Hindlimb muscle (tissue), 1 donor: ENCODE data around the gene LPIN3. TPM values are rescaled to one million over a fixed set of nuclear protein-coding genes. Genes with fewer than 3 reads are reported as not detected.

Source experiments
- DNase-seq: peaks from one replicate; pipeline ENCODE4 v3.0.0-alpha.2; 2013
- polyA plus RNA-seq: library from polyadenylated mRNA; unstranded; fragments of 120-200 nt; gene quantifications from one replicate; pipeline ENCODE4 v1.2.1, GENCODE V29; 2013; ENCODE audit not compliant: insufficient read length

LPIN3 gene
- polyA plus RNA-seq, 1 donor = 4.7 TPM

GRCh38 chr20:41395667-41396664 lies 55.3 kb downstream of the LPIN3 start:
- peak; percentile 88 for DNase-seq

GRCh38 chr20:41398408-41398807 lies 57.8 kb downstream of the LPIN3 start:
- peak; percentile 58 for DNase-seq

- no peak for DNase-seq
These were observed 63.0 kb downstream of the LPIN3 start for GRCh38 chr20:41403604-41404003.

GRCh38 chr20:41405436-41405835 lies 64.8 kb downstream of the LPIN3 start:
- no peak for DNase-seq

- DNase-seq = no peak
These were observed 65.7 kb downstream of the LPIN3 start for GRCh38 chr20:41406353-41406752.

- no peak for DNase-seq
These were observed 66.3 kb downstream of the LPIN3 start for GRCh38 chr20:41406896-41407444.

GRCh38 chr20:41407607-41408006 lies 67.0 kb downstream of the LPIN3 start:
- DNase-seq = no peak

GRCh38 chr20:41408156-41408794 lies 67.7 kb downstream of the LPIN3 start:
- DNase-seq = no peak

GRCh38 chr20:41408986-41409385 lies 68.4 kb downstream of the LPIN3 start:
- DNase-seq = no peak

Other genes with a start within 250 kb of the LPIN3 start
- gene PLCG1, start 203.3 kb upstream of the LPIN3 start, polyA plus RNA-seq = 88.7 TPM
- 9.2 TPM for gene ZHX3, start 23.1 kb upstream of the LPIN3 start, polyA plus RNA-seq
- gene EMILIN3, start 26.0 kb downstream of the LPIN3 start, polyA plus RNA-seq = 19.7 TPM